ENCODE measurements around the gene ZNF600. TPM values are rescaled to one million over a fixed set of nuclear protein-coding genes. Genes with fewer than 3 reads are reported as not detected.
A peak's percentile ranks its signal among the peaks of the same experiment; 100 is the strongest.
"Not testable (repeated sequence)": the region's sequence is repeated elsewhere in the genome, so short reads cannot be mapped to it uniquely, and the experiment has no call there.

ZNF600 gene
- 10 to 100 TPM; 17.5 to 20.8 TPM for total RNA-seq

DNA sequence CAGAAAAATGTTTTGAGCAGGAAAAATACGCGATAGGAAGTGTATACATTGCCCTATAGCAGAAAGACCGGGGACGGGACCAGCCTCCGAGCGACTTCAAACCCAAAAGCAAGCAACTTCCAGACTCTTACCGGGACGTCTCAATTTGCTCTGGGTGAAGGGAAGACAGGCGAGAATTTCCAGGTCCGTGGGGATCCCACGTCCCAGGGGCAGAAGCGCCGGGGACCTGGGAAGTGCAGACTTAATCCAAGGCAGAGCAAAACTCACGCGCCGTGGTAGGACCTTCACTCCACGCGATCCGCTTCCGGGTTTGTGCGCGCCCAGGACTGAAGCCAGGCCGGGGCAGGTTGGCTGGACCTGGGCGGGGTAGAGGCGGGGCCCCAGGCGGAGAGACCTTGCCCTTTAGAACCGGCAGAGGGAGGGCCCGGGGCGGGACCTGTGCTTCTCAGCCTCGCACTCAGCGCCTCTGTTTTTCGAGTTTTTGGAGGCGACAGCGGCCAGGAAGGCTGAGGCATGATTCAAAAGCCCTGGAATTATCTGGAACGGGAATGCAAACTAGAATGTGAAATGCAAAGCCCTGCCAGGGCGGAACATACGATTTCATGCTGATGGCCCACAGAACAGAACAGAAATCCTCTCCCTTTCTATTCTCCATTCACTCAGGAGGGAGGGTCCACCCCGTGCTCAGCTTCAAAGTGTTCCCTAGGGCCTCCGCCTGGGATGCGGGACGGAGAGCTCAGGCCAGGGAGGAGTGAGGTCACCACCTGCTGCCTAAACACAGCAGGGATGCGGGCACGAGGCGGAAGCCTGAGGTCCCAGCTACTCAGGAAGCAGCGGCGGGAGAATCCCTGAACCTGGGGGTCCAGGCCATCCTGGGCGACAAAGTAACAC lies at the start of gene ZNF600:
TSS of gene ZNF600 (minus strand) at position 328 of the 891 bp plus-strand sequence. CDS start 7,903 bp downstream, outside the sequence.
- peak; percentile 74 for DNase-seq
- peak within 1 kb of the TSS; percentile 88 for H3K4me3 Mint-ChIP-seq
- ChIA-PET CTCF (interaction anchor here (0.6 kb wide), 1 partner anchor 50 kb away, joined by 3 read pairs; no protein-coding TSS in a partner anchor), POLR2A (interaction anchor here (0.7 kb wide), 1 partner anchor 250 kb away, joined by 3 read pairs; no protein-coding TSS in a partner anchor)
- peak within 1 kb of the TSS; percentile 88 for H3K27ac Mint-ChIP-seq
- peaks cover 28% of the 10 kb centered on the region for H3K4me1 Mint-ChIP-seq
- H3K36me3 Mint-ChIP-seq (ENCODE audit: low read depth), result peaks cover 38% of the 10 kb centered on the region
- peaks cover 40% of the 10 kb centered on the region for H3K9me3 Mint-ChIP-seq
- not testable (repeated sequence) for H3K27me3 Mint-ChIP-seq

GRCh38 chr19:52834289-52834688 lies 47.7 kb upstream of the ZNF600 start:
- H3K4me3 Mint-ChIP-seq, POLR2A ChIA-PET, H3K27ac Mint-ChIP-seq, H3K4me1 Mint-ChIP-seq, DNase-seq, H3K27me3 Mint-ChIP-seq: not testable (repeated sequence)
- CTCF ChIA-PET, result interaction anchor here (0.6 kb wide), 1 partner anchor 97 kb away, joined by 4 read pairs; no protein-coding TSS in a partner anchor
- peaks cover 44% of the 10 kb centered on the region for H3K9me3 Mint-ChIP-seq
- H3K36me3 Mint-ChIP-seq (ENCODE audit: low read depth), result peaks cover 32% of the 10 kb centered on the region

- H3K4me3 Mint-ChIP-seq, H3K27ac Mint-ChIP-seq, H3K4me1 Mint-ChIP-seq, POLR2A ChIA-PET, DNase-seq, H3K27me3 Mint-ChIP-seq: not testable (repeated sequence)
- peaks cover 28% of the 10 kb centered on the region for H3K36me3 Mint-ChIP-seq (ENCODE audit: low read depth)
- H3K9me3 Mint-ChIP-seq, result peaks cover 42% of the 10 kb centered on the region
- CTCF ChIA-PET, result interaction anchor here (0.6 kb wide), 1 partner anchor 98 kb away, joined by 4 read pairs; no protein-coding TSS in a partner anchor
These were observed 47.0 kb upstream of the ZNF600 start for GRCh38 chr19:52833541-52833940.

DNA sequence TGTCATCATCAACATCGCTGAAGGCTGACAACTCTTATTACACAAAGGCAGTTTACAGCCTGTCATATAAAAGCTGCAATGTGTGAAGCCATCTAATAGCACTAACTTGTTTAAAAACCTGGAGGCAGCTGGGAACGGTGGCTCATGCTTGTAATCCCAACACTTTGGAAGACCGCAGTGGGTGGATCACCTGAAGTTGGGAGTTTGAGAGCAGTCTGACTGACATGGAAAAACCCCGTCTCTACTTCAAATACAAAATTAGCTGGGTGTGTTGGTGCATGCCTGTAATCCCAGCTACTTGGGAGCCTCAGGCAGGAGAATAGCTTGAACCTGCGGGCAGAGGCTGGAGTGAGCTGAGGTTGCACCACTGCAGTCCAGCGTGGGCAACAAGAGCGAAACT lies 43.3 kb upstream of the ZNF600 start:
- H3K36me3 Mint-ChIP-seq (ENCODE audit: low read depth); CTCF ChIA-PET; H3K27ac Mint-ChIP-seq; DNase-seq; H3K4me1 Mint-ChIP-seq; POLR2A ChIA-PET; H3K27me3 Mint-ChIP-seq; H3K4me3 Mint-ChIP-seq: not testable (repeated sequence)
- H3K9me3 Mint-ChIP-seq, result peaks cover 29% of the 10 kb centered on the region

DNA sequence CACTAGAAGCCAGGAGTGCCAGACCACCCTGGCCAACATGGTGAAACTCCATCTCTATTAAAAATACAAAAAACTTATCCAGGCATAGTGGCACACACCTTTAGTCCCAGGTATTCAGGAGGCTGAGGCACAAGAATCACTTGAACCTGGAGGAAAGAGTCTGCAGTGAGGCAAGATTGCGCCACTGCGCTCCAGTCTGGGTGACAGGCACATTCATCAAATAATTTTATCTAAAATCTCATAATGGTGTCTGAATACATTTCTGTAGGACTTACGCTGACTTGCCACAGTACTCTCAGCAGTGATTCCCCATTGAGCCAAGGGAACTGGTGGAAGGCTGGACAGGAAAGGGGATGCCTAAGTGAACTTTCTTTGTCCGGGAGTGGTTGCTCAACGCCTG lies 39.2 kb upstream of the ZNF600 start:
- peaks cover 3% of the 10 kb centered on the region for H3K36me3 Mint-ChIP-seq (ENCODE audit: low read depth)
- POLR2A ChIA-PET, result no interaction called here

DNA sequence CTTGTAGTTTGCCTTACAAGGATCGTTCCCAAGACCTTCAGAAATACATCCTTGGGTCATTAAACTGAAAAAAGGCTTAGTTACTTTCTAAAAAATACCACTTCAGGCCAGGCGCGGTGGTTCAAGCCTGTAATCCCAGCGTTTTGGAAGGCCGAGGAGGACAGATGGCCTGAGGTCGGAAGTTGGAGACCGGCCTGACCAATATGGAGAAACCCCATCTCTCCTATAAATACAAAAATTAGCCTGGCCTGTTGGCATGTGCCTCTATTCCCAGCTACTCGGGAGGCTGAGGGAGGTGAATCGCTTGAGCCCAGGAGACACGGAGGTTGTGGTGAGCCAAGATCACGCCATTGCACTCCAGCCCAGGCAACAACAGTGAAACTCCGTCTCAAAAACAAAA lies 37.1 kb upstream of the ZNF600 start:
- CTCF ChIA-PET, result no interaction called here
- POLR2A ChIA-PET, result no interaction called here
- Mint-ChIP-seq H3K9me3 (peaks cover 39% of the 10 kb centered on the region), H3K4me1 (peaks cover 15% of the 10 kb centered on the region), H3K4me3 (no peak overlapping the region), H3K27ac (no peak overlapping the region), H3K27me3 (no peaks in the 10 kb centered on the region), H3K36me3 (ENCODE audit: low read depth) (peaks cover 13% of the 10 kb centered on the region)
- no peak for DNase-seq

More for the DNA sequence above, 39.2 kb upstream of the ZNF600 start:
- H3K27ac Mint-ChIP-seq, result no peak overlapping the region
- no peaks in the 10 kb centered on the region for H3K27me3 Mint-ChIP-seq
- H3K4me3 Mint-ChIP-seq, result no peak overlapping the region
- no peak for DNase-seq
- CTCF ChIA-PET, result no interaction called here
- peaks cover 33% of the 10 kb centered on the region for H3K9me3 Mint-ChIP-seq
- H3K4me1 Mint-ChIP-seq, result peaks cover 6% of the 10 kb centered on the region

DNA sequence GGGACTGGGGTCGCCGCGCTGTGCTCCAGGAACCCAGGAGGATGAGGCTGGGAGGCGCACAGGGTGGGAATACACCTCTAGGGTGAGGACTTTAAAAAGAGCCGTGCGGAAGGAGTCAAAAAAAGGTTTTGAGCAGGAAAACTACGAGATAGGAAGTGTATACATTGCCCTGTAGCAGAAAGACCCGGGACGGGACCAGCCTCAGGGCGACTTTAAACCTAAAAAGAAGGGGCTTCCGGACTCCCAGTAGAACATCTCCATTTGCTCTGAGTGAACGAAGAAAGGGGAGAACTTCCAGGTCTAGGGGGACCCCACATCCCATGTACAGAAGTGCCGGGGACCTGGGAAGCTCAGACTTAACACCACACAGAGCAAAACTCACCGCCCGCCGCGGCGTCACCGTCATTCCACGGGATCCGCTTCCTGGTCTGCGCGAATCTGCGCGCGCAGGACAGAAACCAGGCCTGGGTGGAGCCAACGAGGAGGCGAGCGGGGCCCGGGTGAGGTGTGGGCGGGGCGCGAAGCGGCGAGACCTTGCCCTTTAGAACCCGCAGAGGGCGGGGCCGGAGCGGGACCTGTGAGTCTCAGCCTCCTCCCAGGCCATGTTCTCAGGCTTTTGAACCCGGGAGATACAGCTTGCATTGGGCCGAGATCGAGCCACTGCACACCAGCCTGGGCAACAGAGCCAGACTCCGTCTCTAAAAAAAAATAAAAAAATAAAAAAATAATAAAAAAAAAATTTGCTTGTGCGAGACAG lies 34.8 kb upstream of the ZNF600 start, which contains the start of gene ZNF28:
TSS of gene ZNF28 (minus strand) at position 430 of the 757 bp plus-strand sequence. CDS start 3,675 bp downstream, outside the sequence.
- POLR2A ChIA-PET, CTCF ChIA-PET, H3K27me3 Mint-ChIP-seq: not testable (repeated sequence)
- Mint-ChIP-seq H3K4me1 (peaks cover 16% of the 10 kb centered on the region), H3K4me3 (peak within 1 kb of the TSS; percentile 93), H3K36me3 (ENCODE audit: low read depth) (peaks cover 33% of the 10 kb centered on the region), H3K9me3 (peaks cover 37% of the 10 kb centered on the region), H3K27ac (peak within 1 kb of the TSS; percentile 93)
- DNase-seq, result peak; percentile 65

DNA sequence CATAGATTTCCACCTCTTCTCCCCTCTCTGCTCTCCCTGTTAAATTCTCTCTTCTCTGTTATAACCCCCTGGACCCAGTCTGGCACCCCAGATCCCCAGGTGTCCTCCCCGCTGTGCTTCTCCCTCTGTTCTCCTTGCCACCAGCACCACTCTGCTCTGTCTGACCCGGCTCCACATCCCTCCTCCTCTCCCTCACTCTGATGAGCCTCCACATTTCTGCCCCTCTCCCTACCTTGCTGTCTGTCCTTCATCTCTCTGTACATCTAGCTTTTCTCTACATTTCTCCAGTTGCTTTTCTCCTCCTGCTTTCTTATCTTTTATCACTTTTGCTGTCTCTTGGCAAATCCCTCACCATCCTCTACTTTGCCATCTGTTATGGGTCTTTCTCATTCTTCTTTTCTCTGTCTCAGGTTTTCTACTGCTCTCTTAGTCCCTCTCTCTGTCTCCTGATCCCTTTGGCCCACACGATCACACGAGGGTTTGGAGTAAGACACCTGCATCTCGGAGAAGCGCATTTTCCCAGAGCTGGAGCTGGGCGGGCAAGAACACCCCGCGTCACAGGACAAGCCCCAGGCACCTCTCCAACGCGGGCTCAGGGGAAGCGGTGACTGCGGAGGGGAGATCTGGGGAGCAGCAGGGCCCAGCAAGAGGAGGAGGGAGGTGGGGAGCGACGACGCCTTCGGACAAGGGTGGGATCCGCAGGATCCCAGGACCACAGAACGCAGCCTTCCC lies 34.0 kb upstream of the ZNF600 start:
- peak overlapping the region; percentile 93 for H3K27ac Mint-ChIP-seq
- peaks cover 39% of the 10 kb centered on the region for H3K36me3 Mint-ChIP-seq (ENCODE audit: low read depth)
- CTCF ChIA-PET, POLR2A ChIA-PET, H3K27me3 Mint-ChIP-seq: not testable (repeated sequence)
- H3K4me1 Mint-ChIP-seq, result peaks cover 16% of the 10 kb centered on the region
- peak; percentile 11 for DNase-seq
- peak overlapping the region; percentile 93 for H3K4me3 Mint-ChIP-seq
- peaks cover 37% of the 10 kb centered on the region for H3K9me3 Mint-ChIP-seq

- DNase-seq, result no peak
- ChIA-PET POLR2A (no interaction called here), CTCF (no interaction called here)
- H3K27ac Mint-ChIP-seq, result no peak overlapping the region
- H3K4me1 Mint-ChIP-seq, result no peaks in the 10 kb centered on the region
- H3K27me3 Mint-ChIP-seq, result no peaks in the 10 kb centered on the region
- no peak overlapping the region for H3K4me3 Mint-ChIP-seq
- peaks cover 72% of the 10 kb centered on the region for H3K36me3 Mint-ChIP-seq (ENCODE audit: low read depth)
- peaks cover 33% of the 10 kb centered on the region for H3K9me3 Mint-ChIP-seq
These were observed 23.2 kb upstream of the ZNF600 start for GRCh38 chr19:52809801-52810200.

DNA sequence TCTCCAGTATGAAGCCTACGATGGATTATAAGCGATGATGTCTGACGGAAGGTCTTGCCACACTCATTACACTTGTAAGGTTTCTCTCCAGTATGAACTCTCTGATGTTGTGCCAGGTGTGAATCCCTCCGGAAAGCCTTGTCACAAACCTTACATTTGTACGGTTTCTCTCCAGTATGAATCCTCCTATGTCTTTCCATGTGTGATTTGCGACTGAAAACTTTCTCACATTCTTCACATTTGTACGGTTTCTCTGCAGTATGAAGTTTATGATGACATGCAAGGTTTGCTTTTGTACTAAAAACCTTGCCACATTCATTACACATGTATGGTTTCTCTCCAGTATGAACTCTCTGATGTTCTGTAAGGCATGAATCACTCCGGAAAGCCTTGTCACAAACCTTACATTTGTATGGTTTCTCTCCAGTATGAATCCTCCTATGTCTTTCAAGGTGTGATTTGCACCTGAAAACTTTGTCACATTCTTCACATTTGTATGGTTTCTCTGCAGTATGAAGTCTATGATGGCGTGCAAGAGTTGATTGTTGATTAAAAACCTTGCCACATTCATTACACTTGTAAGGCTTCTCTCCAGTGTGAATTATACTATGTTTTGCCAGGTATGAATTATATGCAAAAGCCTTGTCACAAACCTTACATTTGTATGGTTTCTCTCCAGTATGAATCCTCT lies 13.5 kb upstream of the ZNF600 start:
- DNase-seq, H3K4me3 Mint-ChIP-seq, CTCF ChIA-PET, H3K4me1 Mint-ChIP-seq, POLR2A ChIA-PET, H3K27me3 Mint-ChIP-seq, H3K27ac Mint-ChIP-seq: not testable (repeated sequence)
- H3K36me3 Mint-ChIP-seq (ENCODE audit: low read depth), result peaks cover 77% of the 10 kb centered on the region
- H3K9me3 Mint-ChIP-seq, result peaks cover 71% of the 10 kb centered on the region

GRCh38 chr19:52789440-52789839 lies 2.8 kb upstream of the ZNF600 start:
- ChIA-PET CTCF (no interaction called here), POLR2A (no interaction called here)
- no peaks in the 10 kb centered on the region for H3K27me3 Mint-ChIP-seq
- H3K36me3 Mint-ChIP-seq (ENCODE audit: low read depth), result peaks cover 24% of the 10 kb centered on the region
- no peak overlapping the region for H3K27ac Mint-ChIP-seq
- H3K4me1 Mint-ChIP-seq, result peaks cover 25% of the 10 kb centered on the region
- DNase-seq, result no peak
- peaks cover 49% of the 10 kb centered on the region for H3K9me3 Mint-ChIP-seq
- no peak overlapping the region for H3K4me3 Mint-ChIP-seq

- Mint-ChIP-seq H3K4me3 (peak overlapping the region; percentile 88), H3K27ac (peak overlapping the region; percentile 88), H3K36me3 (ENCODE audit: low read depth) (peaks cover 44% of the 10 kb centered on the region), H3K27me3 (no peaks in the 10 kb centered on the region), H3K9me3 (peaks cover 34% of the 10 kb centered on the region), H3K4me1 (peaks cover 28% of the 10 kb centered on the region)
- no peak for DNase-seq
- ChIA-PET POLR2A (no interaction called here), CTCF (no interaction called here)
These were observed 520 bp downstream of the ZNF600 start for GRCh38 chr19:52786078-52786463.
